Astrocyte (in vitro differentiated cells and primary cell): ENCODE results near the gene PYROXD2. TPM values are rescaled to one million over a fixed set of nuclear protein-coding genes. Genes with fewer than 3 reads are reported as not detected.

Experiments
- DNase-seq: peaks from one replicate; pipeline ENCODE4 v3.0.0-alpha.2; 2010; ENCODE audit warnings: low read depth
- FAIRE-seq: peaks from 2 replicates; lab custom pipeline; 2011; peaks lifted over from hg19 to GRCh38; lab: Jason Lieb, UNC
- H2AFZ ChIP-seq: 2 replicates; pipeline ENCODE4 v1.6.0; 2012; ENCODE audit warnings: low read depth, low read length, inconsistent platforms
- H3K27ac ChIP-seq: 2 replicates; pipeline ENCODE4 v1.5.1; 2011; ENCODE audit warnings: low read depth, low read length, inconsistent platforms
- H3K27me3 ChIP-seq: 2 replicates; pipeline ENCODE4 v1.6.0; 2011; ENCODE audit warnings: low read length, inconsistent platforms; ENCODE audit not compliant: insufficient read depth
- H3K36me3 ChIP-seq: 2 replicates; pipeline ENCODE4 v1.5.1; 2011; ENCODE audit warnings: low read length, inconsistent platforms; ENCODE audit not compliant: insufficient read depth
- H3K4me1 ChIP-seq: 2 replicates; pipeline ENCODE4 v1.5.1; 2011; ENCODE audit warnings: low read length, inconsistent platforms; ENCODE audit not compliant: insufficient read depth
- H3K4me2 ChIP-seq: 2 replicates; pipeline ENCODE4 v1.6.0; 2012; ENCODE audit warnings: low read length, inconsistent platforms
- H3K4me3 ChIP-seq: 2 replicates; pipeline ENCODE4 v1.5.1; 2011; ENCODE audit warnings: low read depth, mild to moderate bottlenecking, low read length, inconsistent platforms; ENCODE audit not compliant: insufficient read depth
- H3K79me2 ChIP-seq: 2 replicates; pipeline ENCODE4 v1.6.0; 2012; ENCODE audit warnings: mild to moderate bottlenecking, low read length, inconsistent platforms; ENCODE audit not compliant: insufficient read depth
- H3K9ac ChIP-seq: 2 replicates; pipeline ENCODE4 v1.6.0; 2012; ENCODE audit warnings: mild to moderate bottlenecking, low read length, inconsistent platforms
- H3K9me3 ChIP-seq: 2 replicates; pipeline ENCODE4 v1.5.1; 2012; ENCODE audit warnings: low read depth, mild to moderate bottlenecking, low read length, inconsistent platforms; ENCODE audit not compliant: insufficient read depth
- H4K20me1 ChIP-seq: 2 replicates; pipeline ENCODE4 v1.6.0; 2012; ENCODE audit warnings: low read length, inconsistent platforms; ENCODE audit not compliant: insufficient read depth
- H3K27ac Mint-ChIP-seq: one replicate; pipeline ENCODE4 v1.8.0; 2021; ENCODE audit warnings: mild to moderate bottlenecking, mixed read lengths; ENCODE audit not compliant: unreplicated experiment
- H3K27me3 Mint-ChIP-seq: one replicate; pipeline ENCODE4 v1.8.0; 2021; ENCODE audit warnings: low read depth, mixed read lengths; ENCODE audit not compliant: unreplicated experiment
- H3K36me3 Mint-ChIP-seq: one replicate; pipeline ENCODE4 v1.8.0; 2021; ENCODE audit warnings: low read depth, mixed read lengths; ENCODE audit not compliant: unreplicated experiment
- H3K4me1 Mint-ChIP-seq: one replicate; pipeline ENCODE4 v1.8.0; 2021; ENCODE audit warnings: low read depth, mixed read lengths; ENCODE audit not compliant: unreplicated experiment
- H3K4me3 Mint-ChIP-seq: one replicate; pipeline ENCODE4 v1.8.0; 2021; ENCODE audit warnings: mild to moderate bottlenecking, moderate library complexity, mixed read lengths; ENCODE audit not compliant: unreplicated experiment
- H3K9me3 Mint-ChIP-seq: one replicate; pipeline ENCODE4 v1.8.0; 2021; ENCODE audit warnings: mild to moderate bottlenecking, mixed read lengths; ENCODE audit not compliant: unreplicated experiment
- CTCF ChIP-seq: IDR thresholded peaks from 2 replicates; pipeline ENCODE4 v1.5.1; 2011; ENCODE audit warnings: low read depth, mild to moderate bottlenecking, inconsistent platforms, low read length, moderate library complexity; ENCODE audit not compliant: insufficient read depth
- EZH2 ChIP-seq: IDR thresholded peaks from 2 replicates; pipeline ENCODE4 v1.6.1; 2012; ENCODE audit warnings: mild to moderate bottlenecking, low read length, inconsistent platforms; ENCODE audit not compliant: insufficient read depth
- total RNA-seq: library from RNA; stranded (reverse); gene quantifications from 2 replicates; pipeline ENCODE4 v1.2.1, GENCODE V29; 2021

PYROXD2 gene
- total RNA-seq, 1 donor from 2014 or later = 4.5 TPM

- no peak overlapping the region for H3K4me3 Mint-ChIP-seq
- H4K20me1 ChIP-seq = peaks cover 3% of the 10 kb centered on the region
- H3K27me3 Mint-ChIP-seq = no peaks in the 10 kb centered on the region
- no peak overlapping the region for H3K9ac ChIP-seq
- no peak overlapping the region for H2AFZ ChIP-seq
- H3K9me3 ChIP-seq = peaks cover 3% of the 10 kb centered on the region
- peaks cover 16% of the 10 kb centered on the region for H3K36me3 ChIP-seq
- no peak overlapping the region for H3K4me2 ChIP-seq
- no peaks in the 10 kb centered on the region for H3K27me3 ChIP-seq
- H3K4me1 Mint-ChIP-seq = peaks cover 8% of the 10 kb centered on the region
- no peaks in the 10 kb centered on the region for H3K79me2 ChIP-seq
- FAIRE-seq (no peak), DNase-seq (no peak)
- TF ChIP-seq CTCF (no peak), EZH2 (no peak)
- peaks cover 7% of the 10 kb centered on the region for H3K9me3 Mint-ChIP-seq
- H3K4me3 ChIP-seq = no peak overlapping the region
- no peak overlapping the region for H3K27ac Mint-ChIP-seq
- H3K27ac ChIP-seq = no peak overlapping the region
- H3K4me1 ChIP-seq = peaks cover 12% of the 10 kb centered on the region
- peaks cover 31% of the 10 kb centered on the region for H3K36me3 Mint-ChIP-seq
Observed at GRCh38 chr10:98432330-98432729, 17.3 kb upstream of the PYROXD2 start.

- H4K20me1 ChIP-seq = no peaks in the 10 kb centered on the region
- no peak for FAIRE-seq
Observed at GRCh38 chr10:98431016-98431415, 16.0 kb upstream of the PYROXD2 start.

More at GRCh38 chr10:98431016-98431415, 16.0 kb upstream of the PYROXD2 start:
- no peak overlapping the region for H3K4me2 ChIP-seq
- no peaks in the 10 kb centered on the region for H3K27me3 ChIP-seq
- H3K36me3 ChIP-seq = peaks cover 16% of the 10 kb centered on the region
- H3K36me3 Mint-ChIP-seq = peaks cover 31% of the 10 kb centered on the region
- H3K9me3 Mint-ChIP-seq = peaks cover 7% of the 10 kb centered on the region
- H3K4me1 Mint-ChIP-seq = peaks cover 8% of the 10 kb centered on the region
- no peak overlapping the region for H2AFZ ChIP-seq
- H3K9me3 ChIP-seq = peaks cover 3% of the 10 kb centered on the region
- TF ChIP-seq EZH2 = no peak
- no peak for TF ChIP-seq CTCF
- no peaks in the 10 kb centered on the region for H3K79me2 ChIP-seq
- no peak overlapping the region for H3K9ac ChIP-seq
- no peak for DNase-seq
- no peak overlapping the region for H3K4me3 Mint-ChIP-seq
- no peaks in the 10 kb centered on the region for H3K27me3 Mint-ChIP-seq
- no peak overlapping the region for H3K27ac ChIP-seq
- no peak overlapping the region for H3K27ac Mint-ChIP-seq
- H3K4me3 ChIP-seq = no peak overlapping the region
- peaks cover 12% of the 10 kb centered on the region for H3K4me1 ChIP-seq
